ENCODE measurements around the gene MIPEP. TPM values are rescaled to one million over a fixed set of nuclear protein-coding genes. Genes with fewer than 3 reads are reported as not detected.

The MIPEP gene
- total RNA-seq, result 10 to 100 TPM; 17.1 to 27.9 (median 24.1) TPM

DNA sequence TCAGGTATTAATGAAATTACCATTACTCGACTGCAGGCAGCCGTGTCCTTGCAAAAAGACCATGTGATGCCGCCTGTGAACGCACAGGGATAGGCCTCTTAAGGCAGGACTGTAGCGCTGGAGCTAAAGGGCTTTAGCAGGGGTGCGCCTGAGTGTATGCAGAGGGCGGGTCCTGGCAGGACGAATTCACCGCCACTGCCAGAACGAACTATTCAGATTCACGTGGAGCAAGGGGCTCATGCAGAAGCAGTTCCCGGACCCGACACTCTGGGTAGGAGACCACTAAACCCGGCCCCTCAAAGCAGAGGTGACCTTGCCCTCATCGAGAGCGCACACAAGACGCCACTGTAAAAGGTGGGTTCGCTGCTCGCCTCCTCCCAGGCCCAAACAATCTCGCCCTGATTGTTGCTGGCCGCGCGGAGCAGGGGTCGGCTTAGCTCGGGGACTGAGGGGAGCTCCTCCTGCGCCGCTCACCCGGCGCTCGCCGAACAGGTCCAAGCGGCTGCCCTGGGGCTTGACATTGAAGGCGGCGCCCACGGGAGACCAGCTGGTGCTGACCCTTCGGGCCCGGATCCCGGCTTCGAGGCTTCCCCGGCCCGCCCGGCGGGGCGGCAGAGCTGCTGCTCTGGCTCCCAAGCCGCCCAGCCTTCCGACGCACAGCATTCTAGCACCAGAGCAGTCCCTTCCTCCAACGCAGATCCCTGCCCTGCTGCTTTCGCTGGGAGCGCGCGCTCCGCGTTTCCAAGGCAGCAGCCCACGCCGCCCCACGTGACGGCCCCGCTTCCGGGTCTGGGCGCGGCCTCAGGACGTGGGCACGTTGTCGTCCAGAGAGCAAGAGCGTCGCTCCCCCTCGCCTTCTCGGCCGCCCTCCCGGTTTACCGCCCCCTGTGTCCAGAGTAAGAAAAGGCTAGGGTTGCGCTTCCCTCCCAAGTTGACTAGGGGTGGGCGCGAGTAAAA is at the start of gene MIPEP:
MIPEP (minus strand) TSS at position 743 of the 957 bp plus-strand sequence; CDS start at position 663, 80 bp downstream.
- intact Hi-C loops (cut with DNase I), result no loop called here
- H3K27ac ChIP-seq, result peak within 1 kb of the TSS; percentile 17 to 82 (median 80)
- peak within 1 kb of the TSS; percentile 39 to 89 (median 44) for H3K4me3 ChIP-seq (replicated peaks in 1 of 3)
- H3K36me3 ChIP-seq, result peaks cover 4 to 8% of the 10 kb centered on the region in 2 donors
- H3K9me3 ChIP-seq, result no peaks in the 10 kb centered on the region
- H3K27me3 ChIP-seq, result no peaks in the 10 kb centered on the region
- peaks cover 5 to 13% of the 10 kb centered on the region in 2 donors for H3K4me1 ChIP-seq
- 0 to 1% methylated on average over 28 to 33 of the region's 75 CpGs for WGBS, 2 donors
- TF ChIP-seq, protein P1, sequence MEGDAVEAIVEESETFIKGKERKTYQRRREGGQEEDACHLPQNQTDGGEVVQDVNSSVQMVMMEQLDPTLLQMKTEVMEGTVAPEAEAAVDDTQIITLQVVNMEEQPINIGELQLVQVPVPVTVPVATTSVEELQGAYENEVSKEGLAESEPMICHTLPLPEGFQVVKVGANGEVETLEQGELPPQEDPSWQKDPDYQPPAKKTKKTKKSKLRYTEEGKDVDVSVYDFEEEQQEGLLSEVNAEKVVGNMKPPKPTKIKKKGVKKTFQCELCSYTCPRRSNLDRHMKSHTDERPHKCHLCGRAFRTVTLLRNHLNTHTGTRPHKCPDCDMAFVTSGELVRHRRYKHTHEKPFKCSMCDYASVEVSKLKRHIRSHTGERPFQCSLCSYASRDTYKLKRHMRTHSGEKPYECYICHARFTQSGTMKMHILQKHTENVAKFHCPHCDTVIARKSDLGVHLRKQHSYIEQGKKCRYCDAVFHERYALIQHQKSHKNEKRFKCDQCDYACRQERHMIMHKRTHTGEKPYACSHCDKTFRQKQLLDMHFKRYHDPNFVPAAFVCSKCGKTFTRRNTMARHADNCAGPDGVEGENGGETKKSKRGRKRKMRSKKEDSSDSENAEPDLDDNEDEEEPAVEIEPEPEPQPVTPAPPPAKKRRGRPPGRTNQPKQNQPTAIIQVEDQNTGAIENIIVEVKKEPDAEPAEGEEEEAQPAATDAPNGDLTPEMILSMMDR (IDR thresholded peaks at IDR 0.05), result peak; percentile 27 to 91 (median 70)
- TF ChIP-seq POLR2A (IDR thresholded peaks at IDR 0.05), result peak in 1 of 2 donors; percentile 85
- peak; percentile 93 for DNase-seq

DNA sequence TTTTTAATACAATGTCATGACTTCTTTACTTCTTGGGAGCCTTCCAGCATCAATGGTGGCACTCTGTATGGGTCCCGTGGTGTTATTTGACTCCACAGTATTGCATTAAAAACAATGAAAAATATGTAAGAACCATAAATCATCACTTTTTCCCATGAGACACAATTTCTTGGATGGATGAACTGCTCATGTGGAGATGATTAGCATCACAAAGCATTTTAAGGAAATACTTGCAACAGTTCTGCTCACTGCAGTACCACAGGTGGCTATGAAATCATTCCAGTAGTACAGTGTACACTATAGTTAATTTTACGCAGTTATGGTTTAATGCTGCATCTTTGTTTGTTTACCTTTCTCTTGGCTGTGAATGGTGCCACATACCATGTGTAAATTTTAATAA is 45.3 kb upstream of the MIPEP start:
- DNase-seq, result no peak
- no peak overlapping the region for H3K4me3 ChIP-seq (replicated peaks in 1 of 3)
- H3K27ac ChIP-seq, result no peak overlapping the region
- no peaks in the 10 kb centered on the region for H3K36me3 ChIP-seq
- H3K4me1 ChIP-seq, result no peaks in the 10 kb centered on the region
- no peaks in the 10 kb centered on the region for H3K9me3 ChIP-seq
- WGBS, 2 donors, result 82 to 91% methylated on average over 2 of the region's 2 CpGs
- intact Hi-C loops (cut with DNase I), result no loop called here
- no peaks in the 10 kb centered on the region for H3K27me3 ChIP-seq
- no peak for TF ChIP-seq POLR2A (IDR thresholded peaks at IDR 0.05)
- TF ChIP-seq, protein P1 (IDR thresholded peaks at IDR 0.05), result no peak

DNA sequence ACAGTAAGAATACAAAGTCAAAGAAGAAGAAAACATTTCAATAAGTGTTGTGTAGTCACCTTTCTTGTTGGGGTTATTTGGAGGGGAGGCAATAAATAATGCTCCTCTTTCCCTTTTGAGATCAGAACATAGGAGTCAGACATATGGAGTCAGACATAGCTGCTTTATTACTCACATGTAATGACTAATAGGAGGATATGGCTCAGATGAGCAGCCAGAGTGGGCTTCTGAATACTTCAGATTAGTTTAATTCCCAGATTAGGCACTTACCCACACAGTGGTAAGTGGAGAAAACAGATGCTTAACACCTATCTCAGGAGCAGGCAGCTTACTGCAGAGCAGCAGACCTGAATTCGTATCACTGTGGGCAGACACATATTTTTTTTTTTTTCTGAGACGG is 39.8 kb upstream of the MIPEP start:
- Histone ChIP-seq H3K9me3 (no peaks in the 10 kb centered on the region), H3K27me3 (no peaks in the 10 kb centered on the region), H3K27ac (no peak overlapping the region), H3K36me3 (no peaks in the 10 kb centered on the region), H3K4me3 (replicated peaks in 1 of 3) (no peak overlapping the region), H3K4me1 (no peaks in the 10 kb centered on the region)
- TF ChIP-seq, protein P1 (IDR thresholded peaks at IDR 0.05), result no peak
- TF ChIP-seq POLR2A (IDR thresholded peaks at IDR 0.05), result no peak
- intact Hi-C loops (cut with DNase I), result no loop called here
- DNase-seq, result no peak
- 90 to 94% methylated on average over 2 of the region's 2 CpGs for WGBS, 2 donors

DNA sequence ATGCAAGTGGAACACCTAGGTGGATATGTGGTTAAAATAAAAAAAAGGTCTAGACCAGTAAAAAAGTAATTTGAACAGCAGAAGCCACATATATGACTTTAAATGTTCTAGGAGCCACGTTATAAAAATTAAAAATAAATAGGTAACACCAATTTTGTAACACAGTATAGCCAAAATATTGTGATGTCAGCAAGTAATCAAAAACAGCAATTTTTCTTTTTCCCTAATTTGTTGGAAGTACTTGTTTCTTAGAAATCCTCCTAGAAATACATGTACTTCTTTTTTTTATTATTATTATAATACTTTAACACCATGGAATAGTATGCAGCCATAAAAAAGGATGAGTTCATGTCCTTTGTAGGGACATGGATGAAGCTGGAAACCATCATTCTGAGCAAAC is 33.8 kb upstream of the MIPEP start:
- 67 to 72% methylated on average over 1 of the region's 1 CpG for WGBS, 2 donors
- Histone ChIP-seq H3K4me3 (replicated peaks in 1 of 3) (no peak overlapping the region), H3K36me3 (no peaks in the 10 kb centered on the region), H3K4me1 (peaks cover 5 to 7% of the 10 kb centered on the region in 2 donors), H3K27ac (no peak overlapping the region), H3K27me3 (no peaks in the 10 kb centered on the region), H3K9me3 (no peaks in the 10 kb centered on the region)
- intact Hi-C loops (cut with DNase I), result loop anchor here (5.0 kb wide), 1 partner anchor 294 kb away; no protein-coding TSS in a partner anchor
- TF ChIP-seq, protein P1 (IDR thresholded peaks at IDR 0.05), result no peak
- no peak for TF ChIP-seq POLR2A (IDR thresholded peaks at IDR 0.05)
- DNase-seq, result no peak

All from thyroid gland (tissue), 4 donors.